ENCODE measurements around the gene ADCY2.
A peak's percentile ranks its signal among the peaks of the same experiment; 100 is the strongest.

Gene ADCY2

DNA sequence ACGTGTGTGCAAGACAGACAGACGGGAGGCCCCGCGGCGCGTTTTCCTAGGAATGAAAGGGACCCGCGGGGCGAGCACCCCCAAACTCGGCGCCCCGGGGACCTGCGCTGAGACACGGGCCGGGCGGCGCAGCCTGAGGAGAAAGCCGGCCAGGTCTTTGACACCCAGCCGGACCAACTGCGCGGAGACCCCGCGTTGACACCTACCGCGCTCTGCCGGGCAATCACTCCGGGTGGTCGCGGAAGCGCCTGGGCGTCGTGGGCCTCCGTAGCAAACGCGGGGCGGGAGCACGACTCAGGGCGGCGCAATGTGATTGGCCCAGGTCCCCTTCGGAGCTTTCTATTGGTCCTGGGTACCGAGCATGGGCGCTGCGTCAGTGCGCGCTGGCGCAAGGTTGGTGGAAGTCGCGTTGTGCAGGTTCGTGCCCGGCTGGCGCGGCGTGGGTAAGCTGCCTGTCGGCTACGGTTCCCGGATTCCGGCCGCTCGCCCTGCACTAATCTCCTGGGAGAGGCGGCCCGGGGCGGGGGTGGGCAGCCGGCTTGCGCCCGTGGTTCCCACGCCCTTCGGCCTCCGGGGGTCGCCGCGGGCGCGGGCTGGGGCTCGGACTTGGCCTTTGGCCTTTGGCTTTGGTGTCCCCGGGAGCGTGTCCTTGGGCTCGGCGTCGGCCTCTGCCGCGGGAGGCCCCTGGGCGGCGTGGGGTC lies 473.0 kb downstream of the ADCY2 start, which contains the start of the genes FASTKD3 and MTRR:
Gene FASTKD3, minus strand, starts transcription at position 259 of the 701 bp plus-strand sequence. CDS start 948 bp downstream, outside the sequence.
Gene MTRR, plus strand, starts transcription at position 376 of the 701 bp plus-strand sequence. CDS start 1,647 bp downstream, outside the sequence.
- peak; percentile 90 for DNase-seq (ENCODE audit: low read depth, low spot score)

- DNase-seq (ENCODE audit: low read depth, low spot score), result peak; percentile 19
These were observed 473.7 kb downstream of the ADCY2 start for GRCh38 chr5:7869474-7870136.

GRCh38 chr5:7871653-7872052 lies 475.7 kb downstream of the ADCY2 start:
- DNase-seq (ENCODE audit: low read depth, low spot score), result no peak

DNA sequence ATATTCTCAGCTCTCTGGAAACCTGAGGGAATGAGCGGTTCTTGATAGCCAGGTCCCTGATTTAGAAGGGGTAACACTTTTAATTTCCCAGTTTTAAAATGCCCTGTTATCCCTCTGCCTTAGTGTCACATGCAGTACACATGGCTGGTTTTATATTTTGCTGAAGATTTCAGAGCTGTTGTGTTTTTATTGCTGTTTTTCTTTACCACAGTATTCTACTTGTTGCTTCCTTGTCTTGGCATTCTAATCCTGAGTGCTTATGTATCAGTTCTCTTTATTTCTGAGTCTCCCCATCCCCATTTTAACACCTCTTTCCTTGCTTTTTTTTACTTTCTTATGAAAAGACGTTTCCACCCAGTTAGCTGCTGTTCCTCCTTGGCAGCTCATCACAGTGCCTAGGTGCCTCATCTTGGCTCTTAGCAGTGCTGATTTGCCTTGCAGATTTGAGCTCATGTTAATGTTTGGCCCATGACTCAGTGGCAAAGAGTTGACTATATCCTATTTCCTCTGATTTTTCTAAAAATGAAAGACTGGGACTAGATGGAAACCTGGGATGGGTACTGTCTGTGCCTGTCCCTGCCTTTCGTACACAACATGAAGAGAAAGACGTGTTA lies 476.7 kb downstream of the ADCY2 start:
- no peak for DNase-seq (ENCODE audit: low read depth, low spot score)

DNA sequence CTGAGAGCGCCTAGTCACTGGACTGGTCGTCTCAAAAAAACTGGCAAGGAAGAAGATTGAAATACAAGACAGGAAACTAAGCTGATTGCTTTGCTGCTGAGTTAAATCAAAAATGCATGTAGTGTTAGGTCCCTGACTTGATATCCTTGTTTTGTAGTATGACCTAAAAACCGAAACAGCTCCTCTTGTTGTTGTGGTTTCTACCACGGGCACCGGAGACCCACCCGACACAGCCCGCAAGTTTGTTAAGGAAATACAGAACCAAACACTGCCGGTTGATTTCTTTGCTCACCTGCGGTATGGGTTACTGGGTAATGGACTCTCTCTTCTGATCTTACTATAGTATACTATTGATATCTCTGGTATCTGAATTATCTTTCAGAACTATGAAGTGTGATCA lies 477.3 kb downstream of the ADCY2 start:
- no peak for DNase-seq (ENCODE audit: low read depth, low spot score)

DNA sequence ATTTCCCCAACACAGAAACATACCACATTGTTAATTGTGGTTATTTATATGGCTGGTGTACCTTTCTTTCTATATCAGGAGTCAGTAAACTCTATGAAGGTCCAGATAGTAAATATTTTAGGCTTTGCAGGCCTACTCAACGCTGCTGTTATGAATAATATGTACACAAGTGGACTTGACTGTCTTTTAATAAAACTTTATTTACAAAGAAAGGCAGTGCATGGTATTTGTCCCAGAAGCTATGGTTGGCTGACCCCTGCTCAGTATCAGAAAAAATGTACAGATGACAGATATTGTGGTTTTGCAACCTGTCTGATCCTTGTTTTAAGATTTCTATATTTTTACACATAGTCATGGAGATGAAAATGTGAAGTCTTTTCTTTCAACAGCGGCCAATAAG lies 478.7 kb downstream of the ADCY2 start:
- DNase-seq (ENCODE audit: low read depth, low spot score), result no peak

GRCh38 chr5:7875151-7875550 lies 479.2 kb downstream of the ADCY2 start:
- DNase-seq (ENCODE audit: low read depth, low spot score), result no peak

DNA sequence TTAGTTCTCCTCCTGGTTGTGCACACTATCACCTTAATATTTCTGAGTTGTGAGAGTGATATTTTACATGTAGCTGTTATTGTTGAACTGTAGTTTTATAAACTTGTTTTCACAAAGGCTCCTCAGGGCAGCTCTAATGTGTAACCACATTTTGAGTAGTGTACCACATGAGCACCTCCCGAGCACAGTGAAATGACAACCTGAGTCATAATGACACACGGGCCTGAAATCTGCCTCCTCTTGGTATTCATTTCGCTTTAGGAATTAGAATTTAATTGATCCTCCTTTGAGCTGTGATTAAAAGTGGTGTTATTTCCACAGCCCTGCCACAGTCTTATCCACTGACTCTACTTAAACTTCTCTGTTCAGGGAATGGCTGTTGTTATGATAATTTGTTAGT lies 480.9 kb downstream of the ADCY2 start:
- no peak for DNase-seq (ENCODE audit: low read depth, low spot score)

DNA sequence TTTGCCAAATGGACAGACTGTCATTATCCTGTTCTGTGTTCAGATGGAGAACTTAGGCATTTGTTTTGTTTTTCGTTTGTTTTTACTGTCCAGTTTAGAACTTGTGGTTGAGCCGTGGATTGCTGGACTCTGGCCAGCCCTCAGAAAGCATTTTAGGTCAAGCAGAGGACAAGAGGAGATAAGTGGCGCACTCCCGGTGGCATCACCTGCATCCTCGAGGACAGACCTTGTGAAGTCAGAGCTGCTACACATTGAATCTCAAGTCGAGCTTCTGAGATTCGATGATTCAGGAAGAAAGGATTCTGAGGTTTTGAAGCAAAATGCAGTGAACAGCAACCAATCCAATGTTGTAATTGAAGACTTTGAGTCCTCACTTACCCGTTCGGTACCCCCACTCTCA lies 481.9 kb downstream of the ADCY2 start:
- no peak for DNase-seq (ENCODE audit: low read depth, low spot score)

- DNase-seq (ENCODE audit: low read depth, low spot score), result no peak
These were observed 482.5 kb downstream of the ADCY2 start for GRCh38 chr5:7878381-7878873.
